SK-N-SH (cell line): ENCODE results near the gene CPNE7. TPM values are rescaled to one million over a fixed set of nuclear protein-coding genes. Genes with fewer than 3 reads are reported as not detected.

Source experiments
- CTCF ChIA-PET: fragments of 300-600, 350-600 bp; formaldehyde crosslinking; extraction: SDS; loops from one replicate; lab custom pipeline; 2021; lab: Yijun Ruan, JAX
- POLR2A ChIA-PET: fragments of 350-600 bp; sonication (Branson Sonifier 250); formaldehyde crosslinking; extraction: SDS; loops from one replicate; lab custom pipeline; 2020; ENCODE audit warnings: antibody characterized with exemption, inconsistent platforms; lab: Yijun Ruan, JAX
- DNase-seq: peaks from one replicate; pipeline ENCODE4 v3.0.0; 2012
- H2AFZ ChIP-seq: fragments of 200-600 bp; sonication (generic); 2 replicates; pipeline ENCODE4 v1.8.1; 2016; ENCODE audit warnings: antibody characterized with exemption, mild to moderate bottlenecking, low read depth
- H3F3A ChIP-seq: fragments of 200-600 bp; sonication (generic); replicated peaks from 2 replicates; pipeline ENCODE3; 2016; ENCODE audit warnings: antibody characterized with exemption, mild to moderate bottlenecking; ENCODE audit not compliant: insufficient read depth
- H3K27ac ChIP-seq, 2 experiments: fragments of 200-500 bp in 1 of 2; fragments of 200-600 bp in 1 of 2; sonication (Bioruptor generic) in 1 of 2; sonication (generic), shearing (Covaris generic) in 1 of 2; 2 replicates each; pipeline versions ENCODE4 v1.5.1 to v1.6.1; 2014 to 2016; ENCODE audit warnings: low read depth in 2 of 2, inconsistent platforms in 1 of 2, low read length in 1 of 2, mild to moderate bottlenecking in 1 of 2, mixed read lengths in 1 of 2
- H3K27me3 ChIP-seq: fragments of 200-600 bp; sonication (generic), shearing (Covaris generic); 2 replicates; pipeline ENCODE4 v1.6.1; 2016; ENCODE audit warnings: mixed run types; ENCODE audit not compliant: insufficient read depth
- H3K36me3 ChIP-seq, 2 experiments: fragments of 200-500 bp in 1 of 2; fragments of 200-600 bp in 1 of 2; sonication (Bioruptor generic) in 1 of 2; sonication (generic) in 1 of 2; replicated peaks in 1 of 2; 2 replicates each; pipeline versions ENCODE3 to v1.5.1; 2014 to 2016; ENCODE audit warnings: low read length in 1 of 2, mild to moderate bottlenecking in 1 of 2; ENCODE audit not compliant: insufficient read depth in 2 of 2, control insufficient read depth in 1 of 2
- H3K4me1 ChIP-seq, 2 experiments: fragments of 200-500 bp in 1 of 2; fragments of 200-600 bp in 1 of 2; sonication (Bioruptor generic) in 1 of 2; sonication (generic), shearing (Covaris generic) in 1 of 2; 2 replicates each; pipeline versions ENCODE4 v1.5.1 to v1.6.1; 2014 to 2016; ENCODE audit warnings: low read depth in 1 of 2, low read length in 1 of 2, mixed run types in 1 of 2; ENCODE audit not compliant: insufficient read depth in 2 of 2, control insufficient read depth in 1 of 2
- H3K4me2 ChIP-seq: fragments of 200-600 bp; sonication (generic), shearing (Covaris generic); 2 replicates; pipeline ENCODE4 v1.6.1; 2017; ENCODE audit warnings: mixed run types
- H3K4me3 ChIP-seq, 2 experiments: fragments of 200-500 bp in 1 of 2; fragments of 200-600 bp in 1 of 2; sonication (Bioruptor generic) in 1 of 2; sonication (generic), shearing (Covaris generic) in 1 of 2; 2 replicates each; pipeline versions ENCODE4 v1.5.1 to v1.8.1; 2014 to 2016; ENCODE audit warnings: low read depth in 2 of 2, inconsistent platforms in 1 of 2, low read length in 1 of 2, mild to moderate bottlenecking in 1 of 2, mixed read lengths in 1 of 2, moderate library complexity in 1 of 2
- H3K79me2 ChIP-seq: fragments of 200-600 bp; sonication (generic); 2 replicates; pipeline ENCODE4 v1.8.1; 2017; ENCODE audit warnings: mild to moderate bottlenecking; ENCODE audit not compliant: insufficient read depth
- H3K9ac ChIP-seq: fragments of 200-600 bp; sonication (generic); 2 replicates; pipeline ENCODE4 v1.6.1; 2017; ENCODE audit warnings: mixed run types
- H3K9me2 ChIP-seq: fragments of 200-600 bp; sonication (generic); 2 replicates; pipeline ENCODE4 v1.6.1; 2017; ENCODE audit warnings: mixed run types
- H3K9me3 ChIP-seq: fragments of 200-600 bp; sonication (generic); 2 replicates; pipeline ENCODE4 v1.6.1; 2017; ENCODE audit warnings: mixed run types, mild to moderate bottlenecking, moderate library complexity
- H4K20me1 ChIP-seq: fragments of 200-600 bp; sonication (generic); 2 replicates; pipeline ENCODE4 v1.6.1; 2017; ENCODE audit warnings: mild to moderate bottlenecking, mixed run types; ENCODE audit not compliant: insufficient read depth
- ELF1 ChIP-seq: IDR thresholded peaks from 2 replicates; pipeline ENCODE4 v1.4.0; 2012
- EP300 ChIP-seq, 2 experiments: IDR thresholded peaks; 2 replicates each; pipeline versions ENCODE4 v1.4.0 to v1.6.1; 2012; ENCODE audit warnings: borderline replicate concordance in 1 of 2, low read depth in 1 of 2, low read length in 1 of 2
- FOXJ3 ChIP-seq: sonication (generic); formaldehyde crosslinking; IDR thresholded peaks from 2 replicates; pipeline ENCODE4 v1.5.1; 2020; ENCODE audit warnings: mild to moderate bottlenecking, missing genetic modification reagents
- GABPA ChIP-seq: IDR thresholded peaks from 2 replicates; pipeline ENCODE4 v1.4.0; 2012; ENCODE audit warnings: low read depth, mild to moderate bottlenecking
- JUND ChIP-seq: IDR thresholded peaks from 2 replicates; pipeline ENCODE4 v1.4.0; 2012
- MEF2A ChIP-seq: IDR thresholded peaks from 2 replicates; pipeline ENCODE4 v1.4.0; 2012; ENCODE audit warnings: low read depth, borderline replicate concordance
- NRF1 ChIP-seq: IDR thresholded peaks from 2 replicates; pipeline ENCODE4 v1.6.1; 2012; ENCODE audit warnings: low read depth, mild to moderate bottlenecking, low read length
- RAD21 ChIP-seq: IDR thresholded peaks from 2 replicates; pipeline ENCODE4 v1.6.1; 2012; ENCODE audit warnings: mild to moderate bottlenecking, low read length
- RFX5 ChIP-seq: IDR thresholded peaks from 2 replicates; pipeline ENCODE4 v1.6.1; 2012; ENCODE audit warnings: mild to moderate bottlenecking, improper control_type of control experiment, low read length
- RXRA ChIP-seq: IDR thresholded peaks from 2 replicates; pipeline ENCODE4 v1.4.0; 2012; ENCODE audit warnings: low read depth, mild to moderate bottlenecking, borderline replicate concordance
- SMC3 ChIP-seq: IDR thresholded peaks from 2 replicates; pipeline ENCODE4 v1.6.1; 2012; ENCODE audit warnings: low read depth, low read length, improper control_type of control experiment
- YY1 ChIP-seq: IDR thresholded peaks from 2 replicates; pipeline ENCODE4 v1.4.0; 2012; ENCODE audit warnings: low read depth, mild to moderate bottlenecking
- WGBS: methylation state at CpG from one replicate; pipeline ENCODE4 v1.1.6; 2017; ENCODE audit warnings: low lambda C conversion rate; 5-methylcytosine and 5-hydroxymethylcytosine counted together
- polyA plus RNA-seq, 3 experiments: library from polyadenylated mRNA; depleted of rRNA; stranded (reverse); fragments of >200 nt; gene quantifications; 2 replicates each; pipeline ENCODE4 v1.2.3, GENCODE V29; 2012
- TF ChIP-seq, protein P1 (sequence below): IDR thresholded peaks from 2 replicates; pipeline ENCODE4 v1.4.0; 2012; ENCODE audit warnings: low read depth
- TF ChIP-seq, protein P2 (sequence below): IDR thresholded peaks from 2 replicates; pipeline ENCODE4 v1.4.0; 2012; ENCODE audit warnings: low read depth, borderline replicate concordance
- TF ChIP-seq, protein P3 (sequence below): fragments of 150-350 bp; IDR thresholded peaks from 2 replicates; pipeline ENCODE4 v1.6.1; 2016; ENCODE audit warnings: mild to moderate bottlenecking, low read depth, low read length

CPNE7 gene
- polyA plus RNA-seq, 1 of the 3 experiments (the other 2 are of a cell fraction), result 3.9 TPM

DNA sequence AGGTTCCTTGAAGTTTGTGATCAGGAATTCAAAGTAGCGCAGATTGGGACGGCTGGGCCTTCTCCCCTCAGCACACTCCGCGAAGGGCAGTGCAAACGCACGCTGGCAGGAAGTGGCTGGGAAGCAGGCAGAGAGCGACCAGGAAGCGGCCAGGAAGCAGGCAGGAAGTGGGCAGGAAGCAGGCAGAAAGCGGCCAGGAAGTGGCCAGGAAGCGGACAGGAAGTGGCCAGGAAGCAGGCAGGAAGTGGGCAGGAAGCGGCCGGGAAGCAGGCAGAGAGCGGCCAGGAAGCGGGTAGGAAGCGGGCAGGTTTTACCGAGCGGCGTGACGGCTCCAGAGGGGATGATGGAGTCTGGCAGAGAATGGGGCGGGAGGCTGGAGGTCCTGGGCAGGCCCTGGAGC lies 41.1 kb downstream of the CPNE7 start:
- no peak overlapping the region for H3K27ac ChIP-seq
- ChIA-PET CTCF (interaction anchor here (2.7 to 3.1 kb wide), 2 partner anchors 16 to 84 kb away, joined by 11 to 20 read pairs; no protein-coding TSS in a partner anchor), POLR2A (no interaction called here)
- no peaks in the 10 kb centered on the region for H4K20me1 ChIP-seq
- no peaks in the 10 kb centered on the region for H3K9me3 ChIP-seq
- H3K36me3 ChIP-seq, result no peaks in the 10 kb centered on the region
- H3K9me2 ChIP-seq, result no peaks in the 10 kb centered on the region
- no peak overlapping the region for H3K9ac ChIP-seq
- peaks cover 6% of the 10 kb centered on the region for H3F3A ChIP-seq
- H3K27me3 ChIP-seq, result no peaks in the 10 kb centered on the region
- H3K4me2 ChIP-seq, result no peak overlapping the region
- 88% methylated on average over 20 of the region's 20 CpGs for WGBS
- H3K79me2 ChIP-seq, result no peaks in the 10 kb centered on the region
- no peak overlapping the region for H2AFZ ChIP-seq
- no peak overlapping the region for H3K4me3 ChIP-seq
- no peaks in the 10 kb centered on the region; a peak in 1 of 4 replicates for H3K4me1 ChIP-seq
- no peak for DNase-seq
- TF ChIP-seq SMC3, result no peak
- no peak for TF ChIP-seq EP300 (IDR thresholded peaks at IDR 0.05; ENCODE audit: borderline replicate concordance in 1 of 2, low read depth in 1 of 2, low read length in 1 of 2)
- no peak for TF ChIP-seq RFX5
- TF ChIP-seq, protein P1, sequence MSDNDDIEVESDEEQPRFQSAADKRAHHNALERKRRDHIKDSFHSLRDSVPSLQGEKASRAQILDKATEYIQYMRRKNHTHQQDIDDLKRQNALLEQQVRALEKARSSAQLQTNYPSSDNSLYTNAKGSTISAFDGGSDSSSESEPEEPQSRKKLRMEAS, result no peak
- TF ChIP-seq, protein P2, sequence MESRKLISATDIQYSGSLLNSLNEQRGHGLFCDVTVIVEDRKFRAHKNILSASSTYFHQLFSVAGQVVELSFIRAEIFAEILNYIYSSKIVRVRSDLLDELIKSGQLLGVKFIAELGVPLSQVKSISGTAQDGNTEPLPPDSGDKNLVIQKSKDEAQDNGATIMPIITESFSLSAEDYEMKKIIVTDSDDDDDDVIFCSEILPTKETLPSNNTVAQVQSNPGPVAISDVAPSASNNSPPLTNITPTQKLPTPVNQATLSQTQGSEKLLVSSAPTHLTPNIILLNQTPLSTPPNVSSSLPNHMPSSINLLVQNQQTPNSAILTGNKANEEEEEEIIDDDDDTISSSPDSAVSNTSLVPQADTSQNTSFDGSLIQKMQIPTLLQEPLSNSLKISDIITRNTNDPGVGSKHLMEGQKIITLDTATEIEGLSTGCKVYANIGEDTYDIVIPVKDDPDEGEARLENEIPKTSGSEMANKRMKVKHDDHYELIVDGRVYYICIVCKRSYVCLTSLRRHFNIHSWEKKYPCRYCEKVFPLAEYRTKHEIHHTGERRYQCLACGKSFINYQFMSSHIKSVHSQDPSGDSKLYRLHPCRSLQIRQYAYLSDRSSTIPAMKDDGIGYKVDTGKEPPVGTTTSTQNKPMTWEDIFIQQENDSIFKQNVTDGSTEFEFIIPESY, result no peak
- no peak for TF ChIP-seq NRF1
- TF ChIP-seq FOXJ3 (CRISPR knock-in tag), result no peak
- no peak for TF ChIP-seq MEF2A
- TF ChIP-seq YY1, result no peak
- TF ChIP-seq GABPA, result no peak

DNA sequence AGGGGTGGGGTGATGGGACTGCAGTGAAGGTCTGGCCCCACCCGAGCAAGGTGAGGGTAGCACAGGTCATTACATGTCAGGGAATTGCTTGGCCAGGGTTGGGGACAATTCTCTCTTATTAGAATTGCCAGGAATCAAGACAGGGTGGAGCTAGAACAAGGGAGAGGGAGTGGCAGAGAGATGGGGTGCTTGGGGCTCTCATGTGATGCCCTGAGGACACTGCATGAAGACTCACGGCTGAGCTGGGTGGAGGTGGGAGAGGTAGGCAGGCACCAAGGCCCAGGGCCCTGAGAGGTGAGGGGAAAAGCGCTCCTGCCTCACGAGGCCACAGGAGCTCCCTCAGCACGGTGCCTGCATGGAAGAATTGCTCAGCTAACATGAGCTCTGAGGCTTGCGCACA lies 41.5 kb downstream of the CPNE7 start:
- H3K4me1 ChIP-seq, result no peaks in the 10 kb centered on the region; a peak in 1 of 4 replicates
- no peaks in the 10 kb centered on the region for H3K27me3 ChIP-seq
- ChIA-PET CTCF (interaction anchor here (1.0 kb wide), 1 partner anchor 20 kb away, joined by 3 read pairs; no protein-coding TSS in a partner anchor), POLR2A (no interaction called here)
- H3K4me3 ChIP-seq, result no peak overlapping the region
- no peak for TF ChIP-seq EP300 (IDR thresholded peaks at IDR 0.05; ENCODE audit: borderline replicate concordance in 1 of 2, low read depth in 1 of 2, low read length in 1 of 2)
- no peak for TF ChIP-seq JUND
- no peak for TF ChIP-seq ELF1
- TF ChIP-seq, protein P1, result no peak
- TF ChIP-seq RAD21, result no peak
- TF ChIP-seq YY1, result no peak
- TF ChIP-seq RXRA, result no peak
- TF ChIP-seq, protein P3, sequence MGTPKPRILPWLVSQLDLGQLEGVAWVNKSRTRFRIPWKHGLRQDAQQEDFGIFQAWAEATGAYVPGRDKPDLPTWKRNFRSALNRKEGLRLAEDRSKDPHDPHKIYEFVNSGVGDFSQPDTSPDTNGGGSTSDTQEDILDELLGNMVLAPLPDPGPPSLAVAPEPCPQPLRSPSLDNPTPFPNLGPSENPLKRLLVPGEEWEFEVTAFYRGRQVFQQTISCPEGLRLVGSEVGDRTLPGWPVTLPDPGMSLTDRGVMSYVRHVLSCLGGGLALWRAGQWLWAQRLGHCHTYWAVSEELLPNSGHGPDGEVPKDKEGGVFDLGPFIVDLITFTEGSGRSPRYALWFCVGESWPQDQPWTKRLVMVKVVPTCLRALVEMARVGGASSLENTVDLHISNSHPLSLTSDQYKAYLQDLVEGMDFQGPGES, result no peak
- no peak for TF ChIP-seq GABPA
- no peak for TF ChIP-seq SMC3
- H2AFZ ChIP-seq, result no peak overlapping the region
- no peaks in the 10 kb centered on the region for H3K9me2 ChIP-seq
- no peak overlapping the region for H3K4me2 ChIP-seq
- 43% methylated on average over 5 of the region's 6 CpGs for WGBS
- no peaks in the 10 kb centered on the region for H3K9me3 ChIP-seq
- no peak overlapping the region for H3K9ac ChIP-seq
- no peak for DNase-seq
- H3F3A ChIP-seq, result peaks cover 6% of the 10 kb centered on the region
- H4K20me1 ChIP-seq, result no peaks in the 10 kb centered on the region
- no peak overlapping the region for H3K27ac ChIP-seq
- H3K36me3 ChIP-seq, result no peaks in the 10 kb centered on the region
- no peaks in the 10 kb centered on the region for H3K79me2 ChIP-seq
